Activated CD4-positive, alpha-beta T cell treated with anti-CD3 and anti-CD28 coated beads, Interleukin-2, Interleukin-4, amounts not matched to agents 100 ng/mL and 50 ng/mL, durations not matched to agents 16 hours and 8 hours (primary cell): Measurements from ENCODE around the gene KIF6.
"Not testable (repeated sequence)": the region's sequence is repeated elsewhere in the genome, so short reads cannot be mapped to it uniquely, and the experiment has no call there.

Source experiments
- DNase-seq: peaks from one replicate; pipeline ENCODE4 v3.0.0-alpha.2; 2020; ENCODE audit warnings: low spot score

KIF6 gene

GRCh38 chr6:39724787-39725631 is at the start of gene KIF6:
Gene KIF6 (minus strand): TSS chr6:39725408. CDS start chr6:39725310, 98 bp downstream.
- DNase-seq, result peak; percentile 85

GRCh38 chr6:39773782-39774181 is 48.6 kb upstream of the KIF6 start:
- no peak for DNase-seq

- DNase-seq, result no peak
Observed at GRCh38 chr6:39772559-39773273, 47.5 kb upstream of the KIF6 start.

- DNase-seq, result no peak
Observed at GRCh38 chr6:39770446-39770845, 45.2 kb upstream of the KIF6 start.

GRCh38 chr6:39769012-39769411 is 43.8 kb upstream of the KIF6 start:
- no peak for DNase-seq

GRCh38 chr6:39765508-39766065 is 40.4 kb upstream of the KIF6 start:
- no peak for DNase-seq

- no peak for DNase-seq
Observed at GRCh38 chr6:39760226-39760952, 35.2 kb upstream of the KIF6 start.

GRCh38 chr6:39758905-39759605 is 33.8 kb upstream of the KIF6 start:
- DNase-seq, result no peak

- no peak for DNase-seq
Observed at GRCh38 chr6:39756582-39756981, 31.4 kb upstream of the KIF6 start.

GRCh38 chr6:39755231-39755630 is 30.0 kb upstream of the KIF6 start:
- DNase-seq, result no peak

GRCh38 chr6:39754514-39755115 is 29.4 kb upstream of the KIF6 start:
- DNase-seq, result no peak

GRCh38 chr6:39753725-39754045 is 28.5 kb upstream of the KIF6 start:
- DNase-seq, result no peak

- DNase-seq, result no peak
Observed at GRCh38 chr6:39752835-39753724, 27.9 kb upstream of the KIF6 start.

GRCh38 chr6:39746795-39747194 is 21.6 kb upstream of the KIF6 start:
- DNase-seq, result no peak

GRCh38 chr6:39733704-39734103 is 8.5 kb upstream of the KIF6 start:
- no peak for DNase-seq

- no peak for DNase-seq
Observed at GRCh38 chr6:39731565-39731964, 6.4 kb upstream of the KIF6 start.

- DNase-seq, result no peak
Observed at GRCh38 chr6:39729945-39730344, 4.7 kb upstream of the KIF6 start.

- no peak for DNase-seq
Observed at GRCh38 chr6:39725632-39725997, 407 bp upstream of the KIF6 start.

- DNase-seq, result not testable (repeated sequence)
Observed at GRCh38 chr6:39723350-39723749, 1.9 kb downstream of the KIF6 start.

GRCh38 chr6:39714802-39715201 is 10.4 kb downstream of the KIF6 start:
- DNase-seq, result no peak
